ENCODE data around the gene QRICH1. TPM values are rescaled to one million over a fixed set of nuclear protein-coding genes. Genes with fewer than 3 reads are reported as not detected.

The QRICH1 gene
- total RNA-seq, 1 donor from 2014 or later, result 136 TPM

DNA sequence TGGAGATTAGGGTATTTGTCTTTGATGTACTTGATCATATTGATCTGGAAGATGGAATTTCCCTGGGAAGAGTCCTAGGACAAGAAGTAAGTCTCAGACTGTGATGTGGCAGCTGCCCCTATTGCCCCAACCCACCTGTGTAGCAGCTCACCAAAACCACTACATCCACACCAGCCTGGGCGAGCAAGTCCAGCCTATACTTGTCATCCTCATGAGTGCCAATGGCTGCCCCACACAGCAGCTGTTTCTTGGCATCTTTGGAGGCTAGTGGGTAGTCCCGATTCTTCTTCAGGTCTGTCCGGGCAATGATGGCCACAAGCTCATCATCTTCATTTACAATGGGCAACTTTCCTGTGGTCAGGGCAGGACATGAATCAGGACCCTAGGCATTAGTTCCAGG is 67.3 kb downstream of the QRICH1 start:
- Mint-ChIP-seq H3K4me1 (ENCODE audit: unreplicated experiment) (peaks cover 13% of the 10 kb centered on the region), H3K36me3 (ENCODE audit: low read depth, unreplicated experiment) (peaks cover 31% of the 10 kb centered on the region)
- TF ChIP-seq, protein P1, sequence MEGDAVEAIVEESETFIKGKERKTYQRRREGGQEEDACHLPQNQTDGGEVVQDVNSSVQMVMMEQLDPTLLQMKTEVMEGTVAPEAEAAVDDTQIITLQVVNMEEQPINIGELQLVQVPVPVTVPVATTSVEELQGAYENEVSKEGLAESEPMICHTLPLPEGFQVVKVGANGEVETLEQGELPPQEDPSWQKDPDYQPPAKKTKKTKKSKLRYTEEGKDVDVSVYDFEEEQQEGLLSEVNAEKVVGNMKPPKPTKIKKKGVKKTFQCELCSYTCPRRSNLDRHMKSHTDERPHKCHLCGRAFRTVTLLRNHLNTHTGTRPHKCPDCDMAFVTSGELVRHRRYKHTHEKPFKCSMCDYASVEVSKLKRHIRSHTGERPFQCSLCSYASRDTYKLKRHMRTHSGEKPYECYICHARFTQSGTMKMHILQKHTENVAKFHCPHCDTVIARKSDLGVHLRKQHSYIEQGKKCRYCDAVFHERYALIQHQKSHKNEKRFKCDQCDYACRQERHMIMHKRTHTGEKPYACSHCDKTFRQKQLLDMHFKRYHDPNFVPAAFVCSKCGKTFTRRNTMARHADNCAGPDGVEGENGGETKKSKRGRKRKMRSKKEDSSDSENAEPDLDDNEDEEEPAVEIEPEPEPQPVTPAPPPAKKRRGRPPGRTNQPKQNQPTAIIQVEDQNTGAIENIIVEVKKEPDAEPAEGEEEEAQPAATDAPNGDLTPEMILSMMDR (IDR thresholded peaks at IDR 0.05; ENCODE audit: unreplicated experiment), result no peak

GRCh38 chr3:49025793-49026520 is 67.9 kb downstream of the QRICH1 start:
- H3K4me3 Mint-ChIP-seq (ENCODE audit: unreplicated experiment), result no peak overlapping the region
- H3K36me3 Mint-ChIP-seq (ENCODE audit: low read depth, unreplicated experiment), result peaks cover 27% of the 10 kb centered on the region
- peaks cover 7% of the 10 kb centered on the region for H3K27me3 Mint-ChIP-seq (ENCODE audit: unreplicated experiment)
- DNase-seq (ENCODE audit: low spot score), result no peak
- no peak overlapping the region for H3K27ac Mint-ChIP-seq (ENCODE audit: unreplicated experiment)
- TF ChIP-seq, protein P1 (IDR thresholded peaks at IDR 0.05; ENCODE audit: unreplicated experiment), result no peak
- H3K9me3 Mint-ChIP-seq (ENCODE audit: unreplicated experiment), result no peaks in the 10 kb centered on the region
- peaks cover 13% of the 10 kb centered on the region for H3K4me1 Mint-ChIP-seq (ENCODE audit: unreplicated experiment)

More for the DNA sequence above, 67.3 kb downstream of the QRICH1 start:
- H3K27me3 Mint-ChIP-seq (ENCODE audit: unreplicated experiment), result peaks cover 7% of the 10 kb centered on the region
- H3K9me3 Mint-ChIP-seq (ENCODE audit: unreplicated experiment), result no peaks in the 10 kb centered on the region
- DNase-seq (ENCODE audit: low spot score), result no peak
- H3K4me3 Mint-ChIP-seq (ENCODE audit: unreplicated experiment), result no peak overlapping the region
- no peak overlapping the region for H3K27ac Mint-ChIP-seq (ENCODE audit: unreplicated experiment)

- Mint-ChIP-seq H3K4me3 (ENCODE audit: unreplicated experiment) (no peak overlapping the region), H3K4me1 (ENCODE audit: unreplicated experiment) (peaks cover 13% of the 10 kb centered on the region), H3K36me3 (ENCODE audit: low read depth, unreplicated experiment) (peaks cover 27% of the 10 kb centered on the region), H3K9me3 (ENCODE audit: unreplicated experiment) (no peaks in the 10 kb centered on the region), H3K27me3 (ENCODE audit: unreplicated experiment) (peaks cover 8% of the 10 kb centered on the region), H3K27ac (ENCODE audit: unreplicated experiment) (no peak overlapping the region)
- TF ChIP-seq, protein P1 (IDR thresholded peaks at IDR 0.05; ENCODE audit: unreplicated experiment), result no peak
- no peak for DNase-seq (ENCODE audit: low spot score)
Measured at GRCh38 chr3:49025005-49025792, 68.7 kb downstream of the QRICH1 start.

DNA sequence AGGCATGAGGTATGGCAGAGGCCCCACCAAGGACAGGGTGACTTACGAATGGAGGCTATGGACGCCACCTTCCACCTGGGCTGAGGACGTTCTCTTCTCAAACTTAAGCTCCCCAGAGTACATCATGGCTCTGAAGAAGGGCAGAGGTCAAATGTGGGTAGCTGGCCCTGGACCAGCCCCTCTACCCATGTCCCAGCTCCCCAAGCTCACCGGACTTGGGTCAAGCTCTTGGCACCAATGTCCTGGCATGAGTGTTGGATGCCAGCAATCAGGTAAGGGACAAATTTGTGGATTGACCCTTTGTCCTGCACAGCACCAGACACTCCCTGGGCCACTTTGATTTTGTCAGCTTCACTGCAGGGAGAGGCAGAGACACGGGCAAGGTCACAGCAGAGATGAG is 69.4 kb downstream of the QRICH1 start:
- no peak overlapping the region for H3K4me3 Mint-ChIP-seq (ENCODE audit: unreplicated experiment)
- peaks cover 20% of the 10 kb centered on the region for H3K4me1 Mint-ChIP-seq (ENCODE audit: unreplicated experiment)
- no peak overlapping the region for H3K27ac Mint-ChIP-seq (ENCODE audit: unreplicated experiment)
- peaks cover 27% of the 10 kb centered on the region for H3K36me3 Mint-ChIP-seq (ENCODE audit: low read depth, unreplicated experiment)
- TF ChIP-seq, protein P1 (IDR thresholded peaks at IDR 0.05; ENCODE audit: unreplicated experiment), result no peak
- no peaks in the 10 kb centered on the region for H3K9me3 Mint-ChIP-seq (ENCODE audit: unreplicated experiment)
- peaks cover 12% of the 10 kb centered on the region for H3K27me3 Mint-ChIP-seq (ENCODE audit: unreplicated experiment)
- DNase-seq (ENCODE audit: low spot score), result no peak

DNA sequence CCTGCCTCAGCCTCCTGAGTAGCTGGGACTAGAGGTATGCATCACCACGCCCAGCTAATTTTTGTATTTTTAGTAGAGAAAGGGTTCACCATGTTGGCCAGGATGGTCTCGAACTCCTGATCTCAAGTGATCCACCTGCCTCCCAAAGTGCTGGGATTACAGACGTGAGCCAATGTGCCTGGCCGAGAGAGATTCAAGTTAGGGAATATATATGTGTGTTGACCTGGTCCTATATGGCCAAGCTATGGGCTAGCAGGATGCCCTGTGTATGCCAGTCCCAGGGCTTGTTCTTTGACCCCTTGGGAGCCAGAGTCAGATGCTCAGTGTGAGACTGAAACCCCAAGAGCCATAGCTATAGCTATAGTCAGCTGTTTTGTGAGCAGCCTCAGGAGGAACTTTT is 70.1 kb downstream of the QRICH1 start:
- Mint-ChIP-seq H3K4me3 (ENCODE audit: unreplicated experiment) (no peak overlapping the region), H3K4me1 (ENCODE audit: unreplicated experiment) (peaks cover 22% of the 10 kb centered on the region), H3K27me3 (ENCODE audit: unreplicated experiment) (peaks cover 15% of the 10 kb centered on the region), H3K9me3 (ENCODE audit: unreplicated experiment) (no peaks in the 10 kb centered on the region), H3K27ac (ENCODE audit: unreplicated experiment) (no peak overlapping the region), H3K36me3 (ENCODE audit: low read depth, unreplicated experiment) (peaks cover 27% of the 10 kb centered on the region)
- TF ChIP-seq, protein P1 (IDR thresholded peaks at IDR 0.05; ENCODE audit: unreplicated experiment), result no peak
- DNase-seq (ENCODE audit: low spot score), result no peak
